Keratinocyte (primary cell): ENCODE results near the gene TXNL4A. TPM values are rescaled to one million over a fixed set of nuclear protein-coding genes. Genes with fewer than 3 reads are reported as not detected.

Experiments
- DNase-seq: peaks from one replicate; pipeline ENCODE4 v3.0.0-alpha.2; 2011; ENCODE audit warnings: low read depth, missing footprints, low spot score
- FAIRE-seq: peaks from 2 replicates; lab custom pipeline; 2011; peaks lifted over from hg19 to GRCh38; lab: Jason Lieb, UNC
- H2AFZ ChIP-seq: 2 replicates; pipeline ENCODE4 v1.6.0; 2012; ENCODE audit warnings: low read length, control low read depth, inconsistent platforms; ENCODE audit not compliant: control insufficient read depth
- H3K27ac ChIP-seq: 2 replicates; pipeline ENCODE4 v1.5.1; 2011; ENCODE audit warnings: low read length; ENCODE audit not compliant: control insufficient read depth, insufficient read depth
- H3K27me3 ChIP-seq: 3 replicates; pipeline ENCODE4 v1.6.0; 2011; ENCODE audit warnings: low read length; ENCODE audit not compliant: control insufficient read depth, insufficient read depth; ENCODE audit errors: extremely low read depth
- H3K36me3 ChIP-seq, 2 experiments: 2 replicates in 1 of 2; 3 replicates in 1 of 2; pipeline ENCODE4 v1.5.1; 2011; ENCODE audit warnings: low read length in 2 of 2, mild to moderate bottlenecking in 1 of 2; ENCODE audit not compliant: control insufficient read depth in 2 of 2, insufficient read depth in 2 of 2; ENCODE audit errors: extremely low read depth in 1 of 2
- H3K4me1 ChIP-seq: 3 replicates; pipeline ENCODE4 v1.5.1; 2011; ENCODE audit warnings: low read length; ENCODE audit not compliant: control insufficient read depth, insufficient read depth; ENCODE audit errors: extremely low read depth
- H3K4me2 ChIP-seq: 3 replicates; pipeline ENCODE4 v1.6.0; 2011; ENCODE audit warnings: low read depth, low read length; ENCODE audit not compliant: control insufficient read depth, insufficient read depth; ENCODE audit errors: extremely low read depth
- H3K4me3 ChIP-seq, 3 experiments: fragments of 200-600 bp in 1 of 3; sonication (generic) in 1 of 3; 2 replicates in 2 of 3; 3 replicates in 1 of 3; pipeline ENCODE4 v1.5.1; 2011 to 2016; ENCODE audit warnings: low read length in 3 of 3, mild to moderate bottlenecking in 3 of 3, control low read depth in 2 of 3, inconsistent platforms in 1 of 3, low read depth in 1 of 3, mixed read lengths in 1 of 3, mixed run types in 1 of 3, moderate library complexity in 1 of 3; ENCODE audit not compliant: control insufficient read depth in 2 of 3, insufficient read depth in 2 of 3; ENCODE audit errors: extremely low read depth in 1 of 3
- H3K79me2 ChIP-seq: 2 replicates; pipeline ENCODE4 v1.6.0; 2012; ENCODE audit warnings: low read length; ENCODE audit not compliant: control insufficient read depth, insufficient read depth
- H3K9ac ChIP-seq: 3 replicates; pipeline ENCODE4 v1.6.0; 2011; ENCODE audit warnings: low read length; ENCODE audit not compliant: control insufficient read depth, insufficient read depth; ENCODE audit errors: extremely low read depth
- H3K9me1 ChIP-seq: 3 replicates; pipeline ENCODE4 v1.6.0; 2011; ENCODE audit warnings: low read length; ENCODE audit not compliant: control insufficient read depth, insufficient read depth; ENCODE audit errors: extremely low read depth
- H3K9me3 ChIP-seq: 2 replicates; pipeline ENCODE4 v1.5.1; 2012; ENCODE audit warnings: low read depth, low read length; ENCODE audit not compliant: control insufficient read depth
- H4K20me1 ChIP-seq: 3 replicates; pipeline ENCODE4 v1.6.0; 2011; ENCODE audit warnings: low read length; ENCODE audit not compliant: control insufficient read depth, insufficient read depth; ENCODE audit errors: extremely low read depth
- EZH2 ChIP-seq: IDR thresholded peaks from one replicate; pipeline ENCODE4 v1.6.1; 2012; ENCODE audit warnings: inconsistent platforms, mild to moderate bottlenecking, low read length, moderate library complexity
- dilution Hi-C: fragments of 300-500 bp; cut with MboI; formaldehyde crosslinking; loops from one replicate; pipeline ENCODE4 v1.7.0; 2020; ENCODE audit warnings: low sequenced_read_pairs; ENCODE audit not compliant: extremely low pct_ligation_motif_present
- polyA plus RNA-seq, 5 experiments: library from polyadenylated mRNA; depleted of rRNA in 3 of 5; stranded (reverse) in 3 of 5; stranded (forward) in 1 of 5; unstranded in 1 of 5; fragments of >200 nt; gene quantifications; 1 replicate in 1 of 5; 2 replicates in 3 of 5; 3 replicates in 1 of 5; pipeline versions ENCODE4 v1.2.1 to v1.2.3, GENCODE V29; 2011 to 2012; ENCODE audit warnings: missing spikeins in 2 of 5, low read depth in 1 of 5, low replicate concordance in 1 of 5
- TF ChIP-seq, protein P1 (sequence below), 3 experiments: IDR thresholded peaks in 1 of 3; conservative IDR thresholded peaks in 1 of 3; optimal IDR thresholded peaks in 1 of 3; 2 replicates in 2 of 3; 3 replicates in 1 of 3; pipeline versions ENCODE3 to v1.5.1; 2011; ENCODE audit warnings: low read length in 3 of 3, mild to moderate bottlenecking in 3 of 3, moderate library complexity in 2 of 3, control low read depth in 1 of 3, inconsistent platforms in 1 of 3; ENCODE audit not compliant: insufficient read depth in 2 of 3; ENCODE audit errors: extremely low read depth in 1 of 3

Gene TXNL4A
- polyA plus RNA-seq, 1 donor (not counting 4 experiments of a cell fraction or from before 2014, with no cell fraction given): 142 TPM

DNA sequence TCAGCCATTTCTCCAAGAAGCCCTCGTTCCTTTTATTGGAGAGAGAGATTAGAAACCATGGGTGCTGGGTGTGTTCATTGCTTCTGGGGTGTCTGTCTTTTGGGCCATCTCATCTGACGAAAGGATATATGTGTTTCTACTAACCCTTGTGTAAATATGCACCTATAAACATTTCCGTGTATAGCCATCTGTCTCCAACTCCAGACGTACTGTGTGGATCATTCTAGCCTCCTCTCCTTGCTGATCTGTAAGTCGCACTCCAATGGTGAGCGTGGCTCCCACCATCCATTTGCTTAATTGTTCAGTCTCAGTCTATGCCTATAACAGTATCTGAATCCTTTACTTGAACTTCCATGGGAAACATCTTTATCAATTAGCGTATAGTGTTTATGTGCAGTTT, 47.6 kb upstream of the TXNL4A start:
- Histone ChIP-seq H3K4me2 (peak overlapping the region; percentile 83), H3K4me1 (peaks cover 7% of the 10 kb centered on the region), H3K27ac (no peak overlapping the region), H3K79me2 (peaks cover 27% of the 10 kb centered on the region), H3K9me3 (no peaks in the 10 kb centered on the region), H3K4me3 (no peak overlapping the region), H3K9ac (no peak overlapping the region), H2AFZ (no peak overlapping the region), H3K9me1 (no peaks in the 10 kb centered on the region), H3K27me3 (no peaks in the 10 kb centered on the region), H3K36me3 (peaks cover 7 to 8% of the 10 kb centered on the region in 2 experiments), H4K20me1 (no peaks in the 10 kb centered on the region)
- no peak for FAIRE-seq
- dilution Hi-C loops: no loop called here
- no peak for DNase-seq
- TF ChIP-seq EZH2: no peak
- TF ChIP-seq, protein P1, sequence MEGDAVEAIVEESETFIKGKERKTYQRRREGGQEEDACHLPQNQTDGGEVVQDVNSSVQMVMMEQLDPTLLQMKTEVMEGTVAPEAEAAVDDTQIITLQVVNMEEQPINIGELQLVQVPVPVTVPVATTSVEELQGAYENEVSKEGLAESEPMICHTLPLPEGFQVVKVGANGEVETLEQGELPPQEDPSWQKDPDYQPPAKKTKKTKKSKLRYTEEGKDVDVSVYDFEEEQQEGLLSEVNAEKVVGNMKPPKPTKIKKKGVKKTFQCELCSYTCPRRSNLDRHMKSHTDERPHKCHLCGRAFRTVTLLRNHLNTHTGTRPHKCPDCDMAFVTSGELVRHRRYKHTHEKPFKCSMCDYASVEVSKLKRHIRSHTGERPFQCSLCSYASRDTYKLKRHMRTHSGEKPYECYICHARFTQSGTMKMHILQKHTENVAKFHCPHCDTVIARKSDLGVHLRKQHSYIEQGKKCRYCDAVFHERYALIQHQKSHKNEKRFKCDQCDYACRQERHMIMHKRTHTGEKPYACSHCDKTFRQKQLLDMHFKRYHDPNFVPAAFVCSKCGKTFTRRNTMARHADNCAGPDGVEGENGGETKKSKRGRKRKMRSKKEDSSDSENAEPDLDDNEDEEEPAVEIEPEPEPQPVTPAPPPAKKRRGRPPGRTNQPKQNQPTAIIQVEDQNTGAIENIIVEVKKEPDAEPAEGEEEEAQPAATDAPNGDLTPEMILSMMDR (optimal IDR thresholded peaks at IDR 0.05 in 1 of 3, IDR thresholded peaks at IDR 0.05 in 1 of 3, conservative IDR thresholded peaks at IDR 0.05 in 1 of 3; ENCODE audit: extremely low read depth in 1 of 3, insufficient read depth in 2 of 3, low read length in 3 of 3): no peak

DNA sequence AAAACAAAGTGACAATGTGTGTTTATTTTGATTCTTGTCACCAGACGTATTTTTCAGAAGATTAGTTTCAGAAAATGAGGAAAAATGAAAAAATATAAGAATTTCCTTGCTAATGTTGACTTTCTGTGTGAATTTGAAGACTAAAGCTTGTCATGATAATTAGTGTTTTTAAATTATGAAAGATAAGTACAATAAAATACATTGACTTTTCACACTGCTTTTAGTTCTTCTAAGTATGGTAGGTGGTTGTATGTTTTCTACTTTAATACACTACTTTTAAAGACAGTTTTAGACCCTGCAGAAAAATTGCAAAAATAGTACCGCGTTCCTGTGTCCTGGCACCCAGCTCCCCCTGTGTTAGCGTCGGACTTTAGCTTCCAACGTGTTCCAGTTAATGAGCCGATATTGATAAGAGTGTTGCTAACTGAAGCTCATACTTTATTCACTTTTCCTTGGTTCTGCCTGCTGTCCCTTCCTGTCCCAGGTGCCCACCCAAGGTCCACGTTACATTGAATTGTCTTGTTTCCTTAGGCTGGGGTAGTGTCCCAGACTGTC, 46.6 kb upstream of the TXNL4A start:
- no peak for TF ChIP-seq EZH2
- TF ChIP-seq, protein P1 (optimal IDR thresholded peaks at IDR 0.05 in 1 of 3, IDR thresholded peaks at IDR 0.05 in 1 of 3, conservative IDR thresholded peaks at IDR 0.05 in 1 of 3; ENCODE audit: extremely low read depth in 1 of 3, insufficient read depth in 2 of 3, low read length in 3 of 3): no peak
- Histone ChIP-seq H3K4me1 (peaks cover 7% of the 10 kb centered on the region), H3K36me3 (peaks cover 7 to 8% of the 10 kb centered on the region in 2 experiments), H3K79me2 (peaks cover 27% of the 10 kb centered on the region), H3K9me3 (no peaks in the 10 kb centered on the region), H3K27ac (peak overlapping the region; percentile 79), H4K20me1 (no peaks in the 10 kb centered on the region), H2AFZ (peak overlapping the region; percentile 97), H3K4me3 (peak overlapping the region; percentile 87 to 96 (median 95)), H3K9ac (peak overlapping the region; percentile 88), H3K4me2 (peak overlapping the region; percentile 83), H3K9me1 (no peaks in the 10 kb centered on the region), H3K27me3 (no peaks in the 10 kb centered on the region)
- DNase-seq: no peak
- dilution Hi-C loops: no loop called here
- FAIRE-seq: no peak
